Stimulated activated naive CD8-positive, alpha-beta T cell treated with anti-CD3 and anti-CD28 coated beads, Interleukin-15, amount 100 ng/mL, for 72 hours (primary cell): ENCODE results near the gene CELF6.
A peak's percentile ranks its signal among the peaks of the same experiment; 100 is the strongest.

Source experiments
- ATAC-seq: fragments of 150-1000 bp; cut with Tn5 transposase; 2 replicates; pipeline ENCODE4 v1.10.0; 2021; ENCODE audit warnings: mild to moderate bottlenecking, moderate library complexity
- DNase-seq, 2 donors: peaks; one replicate each; pipeline ENCODE4 v3.0.0; 2021 to 2022
- H3K27ac Mint-ChIP-seq, 2 donors: one replicate each; pipeline ENCODE4 v1.8.0; 2022; ENCODE audit warnings: mild to moderate bottlenecking in 2 of 2, mixed read lengths in 2 of 2, moderate library complexity in 2 of 2
- H3K27me3 Mint-ChIP-seq: one replicate; pipeline ENCODE4 v1.8.0; 2022; ENCODE audit warnings: mixed read lengths
- H3K4me1 Mint-ChIP-seq: one replicate; pipeline ENCODE4 v1.8.0; 2022; ENCODE audit warnings: mild to moderate bottlenecking, mixed read lengths
- H3K4me3 Mint-ChIP-seq, 2 donors: one replicate each; pipeline ENCODE4 v1.8.0; 2022; ENCODE audit warnings: mild to moderate bottlenecking in 2 of 2, mixed read lengths in 2 of 2, moderate library complexity in 1 of 2
- H3K9me3 Mint-ChIP-seq, 2 donors: one replicate each; pipeline ENCODE4 v1.8.0; 2022; ENCODE audit warnings: mixed read lengths in 2 of 2

The CELF6 gene

DNA sequence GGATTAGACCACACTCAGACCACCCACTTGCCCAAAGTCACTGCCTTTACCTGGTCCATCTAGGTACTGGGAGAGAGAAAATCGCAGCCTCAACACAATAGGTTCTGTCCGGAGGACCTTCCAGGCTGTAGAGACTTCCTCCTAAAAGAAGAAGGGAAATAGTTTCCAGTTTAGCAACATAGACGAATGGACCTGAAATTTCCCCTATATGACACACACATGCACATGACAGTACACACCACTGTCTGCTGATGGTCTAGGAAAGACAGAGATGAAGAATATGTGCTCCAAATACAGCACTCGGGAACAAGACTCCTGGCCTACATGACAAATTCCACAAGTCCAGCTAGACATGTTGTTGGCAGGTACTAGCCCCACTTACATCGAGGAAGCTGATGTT lies 54.9 kb downstream of the CELF6 start:
- H3K9me3 Mint-ChIP-seq = no peaks in the 10 kb centered on the region
- DNase-seq (no peak), ATAC-seq (no peak)
- H3K27me3 Mint-ChIP-seq = no peaks in the 10 kb centered on the region
- H3K27ac Mint-ChIP-seq = peak overlapping the region in 1 of 2 donors; percentile 67
- no peak overlapping the region for H3K4me3 Mint-ChIP-seq
- H3K4me1 Mint-ChIP-seq = peaks cover 52% of the 10 kb centered on the region

DNA sequence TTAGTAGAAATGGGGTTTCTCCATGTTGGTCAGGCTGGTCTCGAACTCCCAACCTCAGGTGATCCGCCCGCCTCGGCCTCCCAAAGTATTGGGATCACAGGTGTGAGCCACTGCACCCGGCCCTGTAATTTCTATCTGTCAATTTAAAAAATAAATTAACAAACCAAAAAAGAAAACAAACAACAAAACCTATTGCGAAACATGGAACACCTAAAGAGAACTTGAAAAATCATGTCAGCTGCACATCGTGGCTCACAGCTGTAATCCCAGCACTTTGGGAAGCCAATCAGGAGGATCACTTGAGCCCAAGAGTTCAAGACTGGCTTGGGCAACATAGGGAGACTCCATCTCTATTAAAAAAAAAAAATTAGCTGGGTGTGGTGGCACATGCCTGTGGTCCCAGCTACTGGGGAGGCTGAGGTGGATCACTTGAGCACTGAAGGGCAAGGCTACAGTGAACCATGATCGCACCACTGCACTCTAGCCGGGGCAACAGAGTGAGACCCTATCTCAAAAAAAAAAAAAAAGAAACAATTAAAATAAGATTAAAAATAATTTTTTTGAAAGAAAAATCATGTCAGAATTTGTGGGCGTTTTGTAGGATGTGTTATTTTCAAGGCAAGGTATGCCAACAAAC lies 67.2 kb downstream of the CELF6 start:
- Mint-ChIP-seq H3K27me3 (no peaks in the 10 kb centered on the region), H3K9me3 (no peaks in the 10 kb centered on the region), H3K4me3 (no peak overlapping the region), H3K27ac (no peak overlapping the region), H3K4me1 (no peaks in the 10 kb centered on the region)
- DNase-seq = no peak
- ATAC-seq = no peak

DNA sequence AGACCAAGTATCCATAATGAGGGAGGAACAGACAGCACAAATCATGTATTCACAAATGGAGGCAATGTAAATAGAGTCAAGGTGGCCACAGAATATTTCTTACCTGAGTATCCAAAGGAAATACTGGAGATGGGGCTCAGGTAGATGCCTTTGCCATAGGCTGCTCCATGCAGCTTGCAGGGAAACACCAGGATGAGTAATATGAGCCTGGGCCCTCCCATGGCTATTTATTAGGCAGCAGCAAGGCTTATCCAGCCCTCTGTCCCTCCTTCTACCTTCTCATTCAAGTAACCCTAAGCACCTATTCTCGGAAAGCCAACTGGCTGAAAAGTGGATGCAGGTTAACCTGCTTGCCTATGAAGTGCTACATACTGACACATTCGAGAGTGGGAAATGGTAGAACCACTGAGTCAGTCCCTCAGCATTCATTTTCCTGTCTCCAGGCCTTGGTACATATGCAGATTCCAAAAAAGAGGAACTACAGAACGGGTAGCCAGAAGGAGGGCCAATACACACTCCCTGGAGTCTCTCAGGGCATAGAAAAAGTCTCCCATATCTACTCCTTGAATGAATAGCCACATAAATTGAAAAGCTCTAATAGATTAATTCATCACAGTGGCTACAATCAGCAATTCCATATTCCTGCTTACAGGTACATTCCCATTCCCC lies 70.7 kb downstream of the CELF6 start:
- no peak for DNase-seq
- Mint-ChIP-seq H3K27me3 (no peaks in the 10 kb centered on the region), H3K4me3 (no peak overlapping the region), H3K27ac (no peak overlapping the region), H3K9me3 (no peaks in the 10 kb centered on the region), H3K4me1 (no peaks in the 10 kb centered on the region)
- no peak for ATAC-seq

DNA sequence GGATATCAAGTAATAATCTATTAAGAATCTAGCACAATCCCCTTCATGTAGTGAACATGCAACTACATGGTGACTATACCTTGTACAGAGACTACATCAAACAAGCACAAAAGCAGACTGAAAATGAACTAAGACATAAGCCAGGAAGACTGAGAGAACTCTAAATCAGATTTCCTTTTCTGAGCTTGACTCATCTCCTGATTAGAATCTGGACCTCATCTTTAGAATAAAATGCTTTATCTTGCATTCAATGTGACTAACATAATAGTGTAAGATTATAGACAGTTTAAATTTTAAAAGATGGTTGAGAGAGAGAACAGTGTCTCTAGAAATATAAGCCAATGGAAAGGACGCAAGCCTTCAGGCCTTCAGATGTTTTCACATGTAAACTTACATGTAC lies 71.4 kb downstream of the CELF6 start:
- ATAC-seq (no peak), DNase-seq (no peak)
- peak overlapping the region; percentile 47 to 50 for H3K27ac Mint-ChIP-seq
- H3K9me3 Mint-ChIP-seq = no peaks in the 10 kb centered on the region
- no peaks in the 10 kb centered on the region for H3K27me3 Mint-ChIP-seq
- H3K4me3 Mint-ChIP-seq = no peak overlapping the region
- H3K4me1 Mint-ChIP-seq = no peaks in the 10 kb centered on the region

DNA sequence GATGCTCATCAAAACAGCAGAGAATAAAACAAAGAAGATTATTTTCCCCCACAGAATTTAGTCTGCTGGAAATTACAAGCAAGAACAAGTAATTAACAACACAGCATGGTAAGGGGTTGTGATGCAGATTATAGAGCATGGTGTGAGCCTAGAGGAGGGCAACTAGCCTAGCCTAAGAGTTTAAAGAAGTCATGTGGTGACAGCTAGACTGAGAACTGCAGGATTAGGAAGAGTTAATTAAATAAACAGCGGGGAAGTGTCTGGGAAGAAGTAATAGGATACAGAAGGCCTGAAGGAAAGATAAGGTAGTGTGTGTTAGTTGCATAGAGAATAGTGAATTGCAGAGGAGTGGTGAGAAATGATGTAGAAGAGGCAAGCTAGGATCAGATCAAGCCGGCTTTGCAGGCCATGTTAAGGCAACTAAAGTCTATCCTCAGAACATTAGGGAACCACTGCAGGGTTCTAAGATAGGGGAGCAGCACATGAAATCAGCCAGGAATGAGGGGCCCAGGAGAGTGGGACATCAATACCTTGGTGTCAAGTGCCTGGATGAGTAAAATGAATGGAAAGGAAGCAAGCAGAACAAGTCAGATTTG lies 77.1 kb downstream of the CELF6 start:
- no peak overlapping the region for H3K4me3 Mint-ChIP-seq
- no peaks in the 10 kb centered on the region for H3K27me3 Mint-ChIP-seq
- ATAC-seq (no peak), DNase-seq (no peak)
- peaks cover 18% of the 10 kb centered on the region for H3K4me1 Mint-ChIP-seq
- H3K9me3 Mint-ChIP-seq = no peaks in the 10 kb centered on the region
- H3K27ac Mint-ChIP-seq = peak overlapping the region in 1 of 2 donors; percentile 9

DNA sequence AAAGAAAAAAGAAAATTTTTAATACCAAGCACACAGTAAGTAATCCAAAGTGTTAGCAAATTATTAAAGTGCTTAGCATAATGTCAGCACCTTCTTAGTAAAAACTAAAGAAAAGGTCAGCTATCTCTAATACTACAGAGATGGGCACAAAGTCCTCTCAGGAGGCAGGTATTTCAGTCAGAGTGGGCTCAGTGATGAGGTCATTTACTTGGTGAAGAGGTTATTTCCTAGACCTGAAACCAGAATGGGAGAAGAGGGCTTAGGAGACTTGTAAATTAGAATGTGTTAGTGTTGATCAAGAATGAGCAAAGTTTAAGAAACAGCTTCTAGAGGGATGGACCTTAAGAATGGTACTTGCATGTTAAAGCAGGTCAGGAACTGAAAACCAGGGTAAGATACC lies 80.3 kb downstream of the CELF6 start:
- H3K9me3 Mint-ChIP-seq = no peaks in the 10 kb centered on the region
- no peak overlapping the region for H3K4me3 Mint-ChIP-seq
- no peak for DNase-seq
- H3K27me3 Mint-ChIP-seq = no peaks in the 10 kb centered on the region
- H3K4me1 Mint-ChIP-seq = peaks cover 40% of the 10 kb centered on the region
- no peak overlapping the region for H3K27ac Mint-ChIP-seq
- ATAC-seq = no peak

DNA sequence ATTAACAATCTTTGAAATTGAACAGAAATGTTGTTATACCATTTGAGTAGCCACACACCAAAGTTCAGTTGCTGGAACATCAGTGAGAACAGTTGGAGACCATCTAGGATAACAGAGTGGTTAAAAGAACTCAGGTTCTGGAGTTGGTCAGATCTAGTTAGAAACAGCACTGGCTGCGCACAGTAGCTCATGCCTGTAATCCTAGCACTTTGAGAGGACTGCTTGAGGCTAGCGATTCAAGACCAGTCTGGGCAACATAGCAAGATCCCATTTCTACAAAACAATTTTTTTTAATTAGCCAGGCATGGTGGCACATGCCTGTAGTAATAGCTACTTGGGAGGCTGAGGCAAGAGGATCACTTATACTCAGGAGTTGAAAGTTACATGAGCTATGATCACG lies 81.4 kb downstream of the CELF6 start:
- no peak for DNase-seq
- H3K27ac Mint-ChIP-seq = no peak overlapping the region
- ATAC-seq = no peak
- H3K4me1 Mint-ChIP-seq = peaks cover 46% of the 10 kb centered on the region
- H3K9me3 Mint-ChIP-seq = no peaks in the 10 kb centered on the region
- no peaks in the 10 kb centered on the region for H3K27me3 Mint-ChIP-seq
- H3K4me3 Mint-ChIP-seq = no peak overlapping the region

DNA sequence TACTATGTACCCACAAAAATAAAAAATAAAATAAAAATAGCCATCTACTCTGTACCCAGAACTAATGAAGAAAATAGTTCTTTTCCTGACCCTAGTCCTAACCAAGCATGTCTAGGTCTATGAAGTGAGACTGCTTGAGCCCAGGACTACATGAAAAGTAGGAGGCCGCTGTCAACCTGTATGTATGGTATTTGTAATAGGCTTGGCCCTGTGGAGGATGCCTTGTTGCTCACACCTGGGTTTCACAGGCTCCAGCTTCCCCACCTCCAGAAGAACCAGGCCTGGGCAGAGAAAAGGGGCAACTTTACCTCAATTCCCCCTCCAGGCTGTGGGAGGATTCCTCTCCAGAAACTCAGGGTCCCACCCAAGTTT lies 82.1 kb downstream of the CELF6 start:
- Mint-ChIP-seq H3K27ac (peak overlapping the region; percentile 57 to 98), H3K4me3 (peak overlapping the region; percentile 64 to 74), H3K9me3 (no peaks in the 10 kb centered on the region), H3K4me1 (peaks cover 50% of the 10 kb centered on the region), H3K27me3 (no peaks in the 10 kb centered on the region)
- no peak for DNase-seq
- ATAC-seq = peak; percentile 13

DNA sequence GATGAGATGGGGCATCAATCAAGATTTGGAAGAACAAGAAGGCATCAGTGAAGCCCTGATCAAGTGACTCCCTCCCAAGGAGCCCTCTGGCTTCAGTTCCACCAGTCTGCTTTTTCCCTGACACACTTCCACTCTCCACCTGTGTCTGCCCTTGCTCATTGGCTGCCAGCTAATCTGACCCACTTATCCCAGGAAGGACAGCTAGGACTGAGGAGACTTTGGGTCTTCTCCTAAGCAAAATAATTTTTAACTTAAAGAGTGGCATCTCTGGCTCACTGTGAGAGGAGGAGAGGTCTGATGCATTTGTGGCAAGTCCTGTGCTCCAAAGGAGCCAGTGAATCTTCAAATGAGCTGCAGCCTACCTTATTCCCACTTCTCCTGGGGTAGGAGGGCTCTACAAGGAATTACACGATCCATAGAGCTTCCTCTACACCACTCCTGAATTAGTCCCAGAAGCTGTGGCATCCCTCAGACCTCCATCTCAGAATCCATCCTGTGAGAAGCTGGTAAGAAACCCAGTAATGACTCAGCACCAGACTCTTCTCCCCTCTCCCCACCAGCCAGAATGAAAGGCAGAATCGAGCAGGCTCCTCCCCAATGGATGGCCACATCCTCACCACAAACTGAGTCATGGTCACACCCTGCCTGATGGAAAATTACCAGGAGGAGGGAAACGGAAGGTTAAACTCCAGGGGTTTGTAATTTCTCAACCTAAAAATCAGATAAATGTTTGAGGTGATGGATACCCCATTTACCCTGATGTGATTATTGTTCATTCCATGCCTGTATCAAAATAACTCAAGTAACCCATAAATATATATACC lies 82.7 kb downstream of the CELF6 start:
- Mint-ChIP-seq H3K4me1 (peaks cover 56% of the 10 kb centered on the region), H3K27me3 (no peaks in the 10 kb centered on the region), H3K27ac (peak overlapping the region; percentile 57 to 98), H3K4me3 (peak overlapping the region; percentile 64 to 74), H3K9me3 (no peaks in the 10 kb centered on the region)
- ATAC-seq (peak; percentile 96), DNase-seq (peak; percentile 55 to 83)

DNA sequence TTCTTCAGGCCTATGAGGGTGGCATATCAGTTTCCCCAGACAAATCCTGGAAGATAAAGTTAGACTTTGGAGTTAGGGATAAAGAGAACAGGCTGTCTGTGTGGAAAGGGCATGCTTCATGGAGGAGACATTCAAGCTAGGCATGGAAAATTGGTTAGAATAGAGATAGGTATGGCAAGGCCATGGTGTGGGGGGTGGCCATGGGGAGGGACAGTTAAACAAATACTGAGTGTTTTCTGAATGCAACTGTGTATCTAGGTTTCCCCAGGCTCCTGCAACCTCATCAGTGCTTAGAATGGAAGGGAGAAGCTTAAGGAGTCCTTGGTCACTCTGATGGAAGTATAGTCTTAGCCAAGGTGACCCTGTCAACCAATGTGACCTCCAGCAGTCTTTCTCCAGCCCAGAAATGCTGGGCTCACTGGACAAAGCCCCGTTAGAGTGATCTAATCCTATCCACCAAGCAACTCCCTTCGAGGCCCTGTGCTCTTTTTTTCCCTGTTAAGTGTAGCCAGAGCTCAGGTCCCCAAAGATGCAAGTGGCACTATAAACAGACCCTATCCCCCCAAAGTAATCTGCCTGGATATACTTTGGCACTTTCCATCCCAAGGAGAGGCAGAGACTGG lies 83.5 kb downstream of the CELF6 start:
- Mint-ChIP-seq H3K4me1 (peaks cover 64% of the 10 kb centered on the region), H3K27ac (peak overlapping the region in 1 of 2 donors; percentile 91), H3K27me3 (no peaks in the 10 kb centered on the region), H3K4me3 (peak overlapping the region; percentile 64 to 74), H3K9me3 (no peaks in the 10 kb centered on the region)
- DNase-seq (no peak), ATAC-seq (no peak)

DNA sequence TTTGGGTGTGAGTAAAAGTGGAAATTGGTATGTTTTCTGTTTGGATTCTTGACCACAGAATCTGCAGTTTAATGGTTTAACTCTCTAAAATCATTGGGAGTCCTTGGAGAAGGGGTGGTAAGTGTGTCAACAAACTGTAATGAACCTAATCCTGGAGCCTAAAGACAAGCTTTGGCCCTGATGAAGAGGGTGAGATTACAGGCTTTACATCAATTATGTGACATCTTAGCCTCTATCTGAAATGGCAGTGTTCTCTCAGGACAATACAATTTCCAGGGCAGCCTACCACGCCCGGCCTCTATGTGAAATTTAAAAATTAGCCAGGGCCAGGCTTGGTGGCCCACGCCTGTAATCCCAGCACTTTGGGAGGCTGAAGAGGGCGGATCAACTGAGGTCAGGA lies 84.7 kb downstream of the CELF6 start:
- Mint-ChIP-seq H3K27ac (no peak overlapping the region), H3K4me1 (peaks cover 58% of the 10 kb centered on the region), H3K4me3 (no peak overlapping the region), H3K27me3 (no peaks in the 10 kb centered on the region), H3K9me3 (no peaks in the 10 kb centered on the region)
- ATAC-seq (no peak), DNase-seq (no peak)
